OCI-LY7 (cell line): Measurements from ENCODE around the gene CCDC185.

Experiments
- EZH2phosphoT487 ChIP-seq: fragments of 200-600 bp; sonication (generic); IDR thresholded peaks from 2 replicates; pipeline ENCODE4 v1.6.1; 2018; ENCODE audit warnings: low read depth, borderline replicate concordance, mild to moderate bottlenecking, mixed run types, antibody characterized with exemption, low read length, moderate library complexity, mixed read lengths
- TF ChIP-seq, protein P1 (sequence below): fragments of 200-600 bp; sonication (generic); conservative IDR thresholded peaks from 2 replicates; pipeline ENCODE4 v1.5.1; 2014; ENCODE audit warnings: mild to moderate bottlenecking, antibody characterized with exemption, low read length, moderate library complexity, mixed read lengths

DNA sequence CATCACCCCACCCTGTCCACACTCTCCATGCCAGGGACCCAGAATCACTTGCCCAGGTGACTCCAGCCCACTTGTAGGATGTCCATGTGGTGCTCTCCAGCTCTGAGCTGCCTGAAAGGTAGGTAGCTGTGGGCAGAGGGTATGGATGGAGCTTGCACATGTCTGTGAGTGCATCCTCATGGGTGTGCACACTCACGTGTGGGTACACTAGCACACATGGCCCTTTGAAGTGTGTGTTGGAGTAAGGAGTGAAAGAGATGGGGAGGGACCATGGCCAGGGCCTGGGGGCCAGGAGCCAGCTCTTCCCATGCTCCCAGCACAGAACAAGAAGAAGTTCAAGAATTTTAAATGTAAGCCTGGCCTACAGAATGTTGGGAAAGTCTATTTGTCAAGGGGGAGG is 50.2 kb downstream of the CCDC185 start:
- TF ChIP-seq, protein P1, sequence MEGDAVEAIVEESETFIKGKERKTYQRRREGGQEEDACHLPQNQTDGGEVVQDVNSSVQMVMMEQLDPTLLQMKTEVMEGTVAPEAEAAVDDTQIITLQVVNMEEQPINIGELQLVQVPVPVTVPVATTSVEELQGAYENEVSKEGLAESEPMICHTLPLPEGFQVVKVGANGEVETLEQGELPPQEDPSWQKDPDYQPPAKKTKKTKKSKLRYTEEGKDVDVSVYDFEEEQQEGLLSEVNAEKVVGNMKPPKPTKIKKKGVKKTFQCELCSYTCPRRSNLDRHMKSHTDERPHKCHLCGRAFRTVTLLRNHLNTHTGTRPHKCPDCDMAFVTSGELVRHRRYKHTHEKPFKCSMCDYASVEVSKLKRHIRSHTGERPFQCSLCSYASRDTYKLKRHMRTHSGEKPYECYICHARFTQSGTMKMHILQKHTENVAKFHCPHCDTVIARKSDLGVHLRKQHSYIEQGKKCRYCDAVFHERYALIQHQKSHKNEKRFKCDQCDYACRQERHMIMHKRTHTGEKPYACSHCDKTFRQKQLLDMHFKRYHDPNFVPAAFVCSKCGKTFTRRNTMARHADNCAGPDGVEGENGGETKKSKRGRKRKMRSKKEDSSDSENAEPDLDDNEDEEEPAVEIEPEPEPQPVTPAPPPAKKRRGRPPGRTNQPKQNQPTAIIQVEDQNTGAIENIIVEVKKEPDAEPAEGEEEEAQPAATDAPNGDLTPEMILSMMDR, result no peak
- TF ChIP-seq EZH2phosphoT487, result no peak
